ENCODE data around the gene CAPNS2.

GRCh38 chr16:55585631-55586030 is 19.1 kb downstream of the CAPNS2 start:
- TF ChIP-seq TAF1 (IDR thresholded peaks at IDR 0.05; ENCODE audit: borderline replicate concordance, low read depth, low read length) = no peak
- no peak for TF ChIP-seq POLR2A (IDR thresholded peaks at IDR 0.05; ENCODE audit: low read depth, low read length)
